Erythroblast (primary cell): ENCODE data around the gene EYA4.

Experiments
- GATA1 ChIP-seq: IDR thresholded peaks from 2 replicates; pipeline ENCODE4 v1.6.1; 2011; ENCODE audit warnings: low read depth, mild to moderate bottlenecking, control low read depth, low read length, moderate library complexity
- POLR2A ChIP-seq: IDR thresholded peaks from 2 replicates; pipeline ENCODE4 v1.6.1; 2011; ENCODE audit warnings: mild to moderate bottlenecking, low read length

DNA sequence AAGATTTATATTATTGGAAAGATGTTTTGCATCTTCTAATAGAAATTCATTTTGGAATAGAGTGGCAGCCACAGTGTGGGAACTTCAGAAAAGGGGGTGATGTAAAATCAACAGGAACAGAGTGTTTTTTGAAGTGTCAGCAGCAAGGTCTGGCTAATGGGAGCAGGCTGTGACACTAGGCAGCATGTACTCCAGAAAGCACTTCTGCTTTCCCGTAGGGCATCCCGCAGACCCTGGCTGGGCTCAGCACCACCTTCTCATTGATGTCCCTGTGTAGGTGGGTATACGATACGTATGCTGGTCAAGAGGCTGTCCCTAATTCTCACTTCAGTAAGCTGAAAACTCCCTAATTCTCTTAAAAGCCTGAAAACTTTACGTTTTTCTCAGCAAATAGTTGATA, 74.7 kb downstream of the EYA4 start:
- TF ChIP-seq POLR2A (no peak), GATA1 (no peak)
